H9 (cell line): Measurements from ENCODE around the gene RPGRIP1L. TPM values are rescaled to one million over a fixed set of nuclear protein-coding genes. Genes with fewer than 3 reads are reported as not detected.

Experiments
- DNase-seq: peaks from one replicate; pipeline ENCODE4 v3.0.0-alpha.2; 2017
- H2AFZ ChIP-seq: one replicate; pipeline ENCODE4 v1.6.1; 2013; ENCODE audit warnings: mild to moderate bottlenecking, low read length, control low read depth, moderate library complexity
- H2AK5ac ChIP-seq: 2 replicates; pipeline ENCODE4 v1.6.1; 2013; ENCODE audit warnings: low read length, control low read depth, mixed read lengths; ENCODE audit not compliant: insufficient read length
- H2BK120ac ChIP-seq: one replicate; pipeline ENCODE4 v1.6.1; 2013; ENCODE audit warnings: low read depth, mild to moderate bottlenecking, low read length, control low read depth, inconsistent platforms; ENCODE audit not compliant: poor library complexity, severe bottlenecking
- H2BK12ac ChIP-seq: 2 replicates; pipeline ENCODE4 v1.6.1; 2013; ENCODE audit warnings: low read length, control low read depth, mixed read lengths, low read depth; ENCODE audit not compliant: insufficient read length
- H2BK15ac ChIP-seq: 2 replicates; pipeline ENCODE4 v1.6.1; 2013; ENCODE audit warnings: low read depth, low read length, control low read depth
- H2BK20ac ChIP-seq: one replicate; pipeline ENCODE4 v1.6.1; 2013; ENCODE audit warnings: low read depth, mild to moderate bottlenecking, low read length, control low read depth, inconsistent platforms; ENCODE audit not compliant: poor library complexity, severe bottlenecking
- H2BK5ac ChIP-seq: 2 replicates; pipeline ENCODE4 v1.6.1; 2013; ENCODE audit warnings: low read length, control low read depth, mixed read lengths; ENCODE audit not compliant: insufficient read length
- H3K14ac ChIP-seq: 2 replicates; pipeline ENCODE4 v1.6.1; 2013; ENCODE audit warnings: low read length, control low read depth; ENCODE audit not compliant: insufficient read depth
- H3K18ac ChIP-seq: 2 replicates; pipeline ENCODE4 v1.6.1; 2013; ENCODE audit warnings: low read depth, mild to moderate bottlenecking, mixed read lengths, low read length, control low read depth; ENCODE audit not compliant: insufficient read length
- H3K23ac ChIP-seq: 2 replicates; pipeline ENCODE4 v1.6.1; 2013; ENCODE audit warnings: low read length, control low read depth, mixed read lengths, low read depth; ENCODE audit not compliant: insufficient read length
- H3K23me2 ChIP-seq: 2 replicates; pipeline ENCODE4 v1.6.1; 2013; ENCODE audit warnings: low read depth, mild to moderate bottlenecking, mixed read lengths, low read length, control low read depth; ENCODE audit not compliant: insufficient read length, poor library complexity, severe bottlenecking
- H3K27ac ChIP-seq: 2 replicates; pipeline ENCODE4 v1.5.1; 2013; ENCODE audit warnings: low read length, control low read depth, mixed read lengths, low read depth; ENCODE audit not compliant: insufficient read length
- H3K27me3 ChIP-seq: 2 replicates; pipeline ENCODE4 v1.6.1; 2013; ENCODE audit warnings: low read length, control low read depth, inconsistent platforms; ENCODE audit not compliant: insufficient read depth
- H3K4ac ChIP-seq: 2 replicates; pipeline ENCODE4 v1.6.1; 2013; ENCODE audit warnings: low read depth, mild to moderate bottlenecking, control low read depth, inconsistent platforms, low read length, moderate library complexity
- H3K4me1 ChIP-seq: 2 replicates; pipeline ENCODE4 v1.6.1; 2013; ENCODE audit warnings: low read length, control low read depth, inconsistent platforms; ENCODE audit not compliant: insufficient read depth
- H3K4me2 ChIP-seq: 2 replicates; pipeline ENCODE4 v1.6.1; 2013; ENCODE audit warnings: low read length, control low read depth, mixed read lengths; ENCODE audit not compliant: insufficient read length, insufficient read depth
- H3K56ac ChIP-seq: 2 replicates; pipeline ENCODE4 v1.6.1; 2013; ENCODE audit warnings: low read depth, mild to moderate bottlenecking, mixed read lengths, low read length, control low read depth; ENCODE audit not compliant: insufficient read length
- H3K79me1 ChIP-seq: 2 replicates; pipeline ENCODE4 v1.6.1; 2013; ENCODE audit warnings: low read depth, mild to moderate bottlenecking, moderate library complexity, low read length, control low read depth, inconsistent platforms; ENCODE audit not compliant: insufficient read depth, poor library complexity, severe bottlenecking
- H3K79me2 ChIP-seq: 2 replicates; pipeline ENCODE4 v1.6.1; 2013; ENCODE audit warnings: low read length, control low read depth, inconsistent platforms; ENCODE audit not compliant: insufficient read depth
- H3K9ac ChIP-seq: 2 replicates; pipeline ENCODE4 v1.6.1; 2013; ENCODE audit warnings: low read length, control low read depth, mixed read lengths; ENCODE audit not compliant: insufficient read length; ENCODE audit errors: extremely low read depth
- H3K9me3 ChIP-seq: one replicate; pipeline ENCODE4 v1.6.1; 2013; ENCODE audit warnings: low read depth, low read length, inconsistent platforms; ENCODE audit not compliant: control insufficient read depth
- H3T11ph ChIP-seq: one replicate; pipeline ENCODE4 v1.6.1; 2013; ENCODE audit warnings: mild to moderate bottlenecking, low read length, control low read depth, inconsistent platforms
- H4K20me1 ChIP-seq: one replicate; pipeline ENCODE4 v1.6.1; 2013; ENCODE audit not compliant: control insufficient read depth, insufficient read length, insufficient read depth
- H4K5ac ChIP-seq: 2 replicates; pipeline ENCODE4 v1.6.1; 2013; ENCODE audit warnings: low read depth, mild to moderate bottlenecking, mixed read lengths, low read length, control low read depth; ENCODE audit not compliant: insufficient read length
- H4K8ac ChIP-seq: replicated peaks from 2 replicates; pipeline ENCODE4 v1.6.1; 2013; ENCODE audit warnings: low read length, control low read depth, mixed read lengths, low read depth; ENCODE audit not compliant: insufficient read length
- H4K91ac ChIP-seq: 2 replicates; pipeline ENCODE4 v1.6.1; 2013; ENCODE audit warnings: low read depth, mild to moderate bottlenecking, moderate library complexity, mixed read lengths, low read length, control low read depth; ENCODE audit not compliant: insufficient read length
- H3K27ac Mint-ChIP-seq, 3 experiments: 2 replicates in 2 of 3; 3 replicates in 1 of 3; pipeline ENCODE4 v1.8.0; 2020 to 2021; ENCODE audit warnings: mixed read lengths in 3 of 3, mild to moderate bottlenecking in 1 of 3, moderate library complexity in 1 of 3
- H3K27me3 Mint-ChIP-seq: 2 replicates; pipeline ENCODE4 v1.8.0; 2021; ENCODE audit warnings: low read depth, mild to moderate bottlenecking, moderate library complexity, mixed read lengths
- H3K36me3 Mint-ChIP-seq, 3 experiments: 2 replicates in 2 of 3; 3 replicates in 1 of 3; pipeline ENCODE4 v1.8.0; 2020 to 2021; ENCODE audit warnings: low read depth in 3 of 3, mixed read lengths in 3 of 3; ENCODE audit not compliant: insufficient read depth in 1 of 3
- H3K4me1 Mint-ChIP-seq, 2 experiments: 2 replicates each; pipeline ENCODE4 v1.8.0; 2020; ENCODE audit warnings: mixed read lengths in 2 of 2
- H3K4me3 Mint-ChIP-seq, 2 experiments: 2 replicates in 1 of 2; 3 replicates in 1 of 2; pipeline ENCODE4 v1.8.0; 2020 to 2021; ENCODE audit warnings: mild to moderate bottlenecking in 2 of 2, mixed read lengths in 2 of 2, moderate library complexity in 1 of 2
- H3K9me3 Mint-ChIP-seq, 2 experiments: 2 replicates in 1 of 2; 3 replicates in 1 of 2; pipeline ENCODE4 v1.8.0; 2020; ENCODE audit warnings: mild to moderate bottlenecking in 2 of 2, mixed read lengths in 2 of 2, moderate library complexity in 1 of 2
- WGBS: extraction: QIAGEN DNeasy Blood & Tissue Kit; methylation state at CpG from one replicate; pipeline ENCODE4 v1.1.7; 2013; ENCODE audit warnings: missing lambda C conversion rate, low lambda C conversion rate, mixed read lengths; ENCODE audit not compliant: insufficient read length; ENCODE audit errors: extremely low coverage; 5-methylcytosine and 5-hydroxymethylcytosine counted together
- total RNA-seq: library from RNA; stranded (reverse); gene quantifications from 2 replicates; pipeline ENCODE4 v1.2.1, GENCODE V29; 2021
- TF ChIP-seq, protein P1 (sequence below): fragments of 200-600 bp; sonication (generic); conservative IDR thresholded peaks from 3 replicates; pipeline ENCODE4 v1.8.0; 2021; ENCODE audit warnings: antibody characterized with exemption, mild to moderate bottlenecking

The RPGRIP1L gene
- total RNA-seq, 1 experiment from 2014 or later = 11.7 TPM

- no peak overlapping the region for H4K91ac ChIP-seq
- H2BK12ac ChIP-seq = no peak overlapping the region
- H3K9ac ChIP-seq = no peak overlapping the region
- no peak overlapping the region for H3K27ac ChIP-seq
- Mint-ChIP-seq H3K27me3 (no peaks in the 10 kb centered on the region), H3K27ac (0 out of 7 replicates have a peak overlapping the region, but pooled peaks of 1 of the 3 experiments have one; percentile 45), H3K9me3 (no peaks in the 10 kb centered on the region), H3K36me3 (no peaks in the 10 kb centered on the region), H3K4me1 (no peaks in the 10 kb centered on the region), H3K4me3 (no peak overlapping the region)
- no CpG with 5 or more reads among the region's 1 CpG for WGBS
- no peaks in the 10 kb centered on the region for H3K27me3 ChIP-seq
- H3K9me3 ChIP-seq = no peaks in the 10 kb centered on the region
- no peaks in the 10 kb centered on the region for H3K4me1 ChIP-seq
- no peak overlapping the region for H4K5ac ChIP-seq
- no peak overlapping the region for H2BK120ac ChIP-seq
- H3K56ac ChIP-seq = no peak overlapping the region
- H3K79me2 ChIP-seq = no peaks in the 10 kb centered on the region
- H4K20me1 ChIP-seq = no peaks in the 10 kb centered on the region
- TF ChIP-seq, protein P1, sequence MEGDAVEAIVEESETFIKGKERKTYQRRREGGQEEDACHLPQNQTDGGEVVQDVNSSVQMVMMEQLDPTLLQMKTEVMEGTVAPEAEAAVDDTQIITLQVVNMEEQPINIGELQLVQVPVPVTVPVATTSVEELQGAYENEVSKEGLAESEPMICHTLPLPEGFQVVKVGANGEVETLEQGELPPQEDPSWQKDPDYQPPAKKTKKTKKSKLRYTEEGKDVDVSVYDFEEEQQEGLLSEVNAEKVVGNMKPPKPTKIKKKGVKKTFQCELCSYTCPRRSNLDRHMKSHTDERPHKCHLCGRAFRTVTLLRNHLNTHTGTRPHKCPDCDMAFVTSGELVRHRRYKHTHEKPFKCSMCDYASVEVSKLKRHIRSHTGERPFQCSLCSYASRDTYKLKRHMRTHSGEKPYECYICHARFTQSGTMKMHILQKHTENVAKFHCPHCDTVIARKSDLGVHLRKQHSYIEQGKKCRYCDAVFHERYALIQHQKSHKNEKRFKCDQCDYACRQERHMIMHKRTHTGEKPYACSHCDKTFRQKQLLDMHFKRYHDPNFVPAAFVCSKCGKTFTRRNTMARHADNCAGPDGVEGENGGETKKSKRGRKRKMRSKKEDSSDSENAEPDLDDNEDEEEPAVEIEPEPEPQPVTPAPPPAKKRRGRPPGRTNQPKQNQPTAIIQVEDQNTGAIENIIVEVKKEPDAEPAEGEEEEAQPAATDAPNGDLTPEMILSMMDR = no peak
- H3K18ac ChIP-seq = no peak overlapping the region
- no peak overlapping the region for H2BK20ac ChIP-seq
- H3K79me1 ChIP-seq = no peaks in the 10 kb centered on the region
- H2AK5ac ChIP-seq = no peak overlapping the region
- no peak overlapping the region for H2BK15ac ChIP-seq
- no peak overlapping the region for H2BK5ac ChIP-seq
- no peak overlapping the region for H3T11ph ChIP-seq
- H2AFZ ChIP-seq = no peak overlapping the region
- no peak overlapping the region for H3K4me2 ChIP-seq
- no peak overlapping the region for H3K14ac ChIP-seq
- no peak overlapping the region for H3K23ac ChIP-seq
- no peak overlapping the region for H4K8ac ChIP-seq
- H3K23me2 ChIP-seq = no peaks in the 10 kb centered on the region
- no peak for DNase-seq
- H3K4ac ChIP-seq = no peak overlapping the region
These were observed 89.3 kb downstream of the RPGRIP1L start for GRCh38 chr16:53614346-53614745.
